SKM-1 (cell line): ENCODE results near the gene CCDC14.

Source experiments
- DNase-seq: peaks from one replicate; lab custom pipeline; 2025; ENCODE audit not compliant: unreplicated experiment; lab: John Stamatoyannopoulos, UW

The CCDC14 gene

DNA sequence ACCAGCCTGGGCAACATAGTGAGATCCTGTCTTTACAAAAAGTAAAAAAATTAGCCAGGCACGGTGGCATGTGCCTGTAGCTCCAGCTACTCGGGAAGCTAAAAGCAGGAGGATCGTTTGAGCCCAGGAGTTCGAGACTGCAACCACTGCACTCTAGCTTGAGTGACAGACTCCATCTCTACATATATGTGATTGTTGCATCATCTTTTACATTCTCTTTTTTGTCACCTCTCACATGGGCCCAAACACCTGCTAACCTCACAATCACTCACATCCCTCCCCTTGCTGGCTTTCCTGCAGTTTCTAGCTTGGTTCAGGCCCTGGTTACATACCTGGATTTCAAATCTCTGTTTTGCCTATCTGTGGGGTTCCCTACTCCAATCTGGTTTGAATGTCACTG, 96.3 kb downstream of the CCDC14 start:
- no peak for DNase-seq
